K562 (cell line): ENCODE data around the gene DHRS12. TPM values are rescaled to one million over a fixed set of nuclear protein-coding genes. Genes with fewer than 3 reads are reported as not detected.

Experiments
- CHCHD3 ChIP-seq: fragments of 250-450 bp; sonication (Bioruptor Pico); IDR thresholded peaks from 2 replicates; pipeline ENCODE4 v2.1.2; 2022; ENCODE audit warnings: mild to moderate bottlenecking
- CREB1 ChIP-seq, 2 experiments: sonication (generic) in 1 of 2; formaldehyde crosslinking in 1 of 2; IDR thresholded peaks; 2 replicates each; pipeline versions ENCODE4 v1.6.1 to v1.8.0; 2012 to 2022; ENCODE audit warnings: inconsistent platforms in 1 of 2, mild to moderate bottlenecking in 1 of 2, missing genetic modification reagents in 1 of 2, moderate library complexity in 1 of 2
- CTBP1 ChIP-seq: fragments of 450-650 bp; IDR thresholded peaks from 2 replicates; pipeline ENCODE4 v1.6.1; 2016; ENCODE audit warnings: borderline replicate concordance
- EP300 ChIP-seq: IDR thresholded peaks from 2 replicates; pipeline ENCODE4 v1.6.1; 2012; ENCODE audit warnings: low read length, improper control_type of control experiment
- FOXA1 ChIP-seq: fragments of 450-650 bp; IDR thresholded peaks from 2 replicates; pipeline ENCODE4 v1.6.1; 2016; ENCODE audit warnings: mild to moderate bottlenecking, borderline replicate concordance
- HNRNPK ChIP-seq: fragments of 200-400 bp; formaldehyde crosslinking; IDR thresholded peaks from one replicate; pipeline ENCODE4 v1.6.1; 2018; ENCODE audit warnings: mild to moderate bottlenecking, low read depth, low read length; ENCODE audit not compliant: poor library complexity, severe bottlenecking
- MBD2 ChIP-seq: sonication (generic); IDR thresholded peaks from 2 replicates; pipeline ENCODE4 v1.6.1; 2016; ENCODE audit warnings: low read depth, borderline replicate concordance
- NBN ChIP-seq: fragments of 450-650 bp; IDR thresholded peaks from 2 replicates; pipeline ENCODE4 v1.6.1; 2016; ENCODE audit warnings: low read depth, mild to moderate bottlenecking
- NFE2 ChIP-seq: IDR thresholded peaks from 2 replicates; pipeline ENCODE4 v1.6.1; 2014; ENCODE audit warnings: antibody characterized with exemption, low read depth
- NFE2L1 ChIP-seq: fragments of 450-650 bp; IDR thresholded peaks from 2 replicates; pipeline ENCODE4 v1.6.1; 2016; ENCODE audit warnings: missing genetic modification characterization, low read depth, mild to moderate bottlenecking, missing compliant biosample characterization, moderate library complexity, borderline replicate concordance
- PBX2 ChIP-seq, 2 experiments: IDR thresholded peaks in 1 of 2; conservative IDR thresholded peaks in 1 of 2; 2 replicates each; pipeline ENCODE4 v1.6.1; 2016; ENCODE audit warnings: low read depth in 2 of 2, mild to moderate bottlenecking in 1 of 2, missing compliant biosample characterization in 1 of 2, missing genetic modification characterization in 1 of 2, moderate library complexity in 1 of 2
- POLR3A ChIP-seq: IDR thresholded peaks from 2 replicates; pipeline ENCODE4 v1.6.1; 2011; ENCODE audit warnings: borderline replicate concordance, mild to moderate bottlenecking, moderate library complexity; ENCODE audit not compliant: insufficient read length, insufficient read depth; ENCODE audit errors: extremely low read depth
- PURB ChIP-seq: sonication (generic); formaldehyde crosslinking; IDR thresholded peaks from 2 replicates; pipeline ENCODE4 v1.9.0; 2021; ENCODE audit warnings: low read depth, mild to moderate bottlenecking, missing genetic modification reagents
- SP1 ChIP-seq: sonication (generic); formaldehyde crosslinking; IDR thresholded peaks from 2 replicates; pipeline ENCODE4 v1.8.1; 2022; ENCODE audit warnings: mild to moderate bottlenecking, missing genetic modification reagents
- SPI1 ChIP-seq: IDR thresholded peaks from 2 replicates; pipeline ENCODE4 v1.6.1; 2011; ENCODE audit warnings: low read depth, low read length, control low read depth, borderline replicate concordance
- ZNF224 ChIP-seq: sonication (generic); formaldehyde crosslinking; IDR thresholded peaks from 2 replicates; pipeline ENCODE4 v1.8.0; 2022; ENCODE audit warnings: mild to moderate bottlenecking, missing genetic modification reagents
- polyA plus RNA-seq, 8 experiments: library from polyadenylated mRNA; depleted of rRNA in 4 of 8; stranded (reverse) in 5 of 8; unstranded in 3 of 8; fragments of >200 nt; fragmentation: Nextera tagmentation in 2 of 8; fragmentation: Illumina TruSeq in 1 of 8; extraction: Ambion mirVana in 2 of 8; extraction: Trizol in 1 of 8; gene quantifications; 2 replicates each; pipeline versions ENCODE4 v1.2.1 to v1.2.3, GENCODE V29; 2011 to 2014; ENCODE audit warnings: inconsistent platforms in 1 of 8, missing spikeins in 1 of 8
- total RNA-seq, 7 experiments: library from RNA; depleted of rRNA in 6 of 7; stranded (reverse); fragments of >200 nt in 6 of 7; fragmentation: Illumina TruSeq in 2 of 7; extraction: Trizol in 2 of 7; gene quantifications; 2 replicates each; pipeline versions ENCODE4 v1.2.1 to v1.2.3, GENCODE V29; 2011 to 2021; ENCODE audit warnings: low replicate concordance in 1 of 7
- TF ChIP-seq, protein P1 (sequence below): sonication (generic); formaldehyde crosslinking; IDR thresholded peaks from 2 replicates; pipeline ENCODE4 v1.8.1; 2023; ENCODE audit warnings: mild to moderate bottlenecking, missing genetic modification reagents, moderate library complexity
- TF ChIP-seq, protein P2 (sequence below), 2 experiments: fragments of 450-650 bp in 1 of 2; IDR thresholded peaks; 2 replicates each; pipeline ENCODE4 v1.6.1; 2011 to 2017; ENCODE audit warnings: low read depth in 2 of 2, antibody characterized with exemption in 1 of 2, borderline replicate concordance in 1 of 2, low read length in 1 of 2, mild to moderate bottlenecking in 1 of 2, mixed read lengths in 1 of 2; ENCODE audit not compliant: control insufficient read depth in 1 of 2

DHRS12 gene
- total and polyA plus RNA-seq, 9 of the 15 experiments (the other 6 are each of a cell fraction or from before 2014, with no cell fraction given), result 0.62 to 2.7 (median 0.98) TPM

DNA sequence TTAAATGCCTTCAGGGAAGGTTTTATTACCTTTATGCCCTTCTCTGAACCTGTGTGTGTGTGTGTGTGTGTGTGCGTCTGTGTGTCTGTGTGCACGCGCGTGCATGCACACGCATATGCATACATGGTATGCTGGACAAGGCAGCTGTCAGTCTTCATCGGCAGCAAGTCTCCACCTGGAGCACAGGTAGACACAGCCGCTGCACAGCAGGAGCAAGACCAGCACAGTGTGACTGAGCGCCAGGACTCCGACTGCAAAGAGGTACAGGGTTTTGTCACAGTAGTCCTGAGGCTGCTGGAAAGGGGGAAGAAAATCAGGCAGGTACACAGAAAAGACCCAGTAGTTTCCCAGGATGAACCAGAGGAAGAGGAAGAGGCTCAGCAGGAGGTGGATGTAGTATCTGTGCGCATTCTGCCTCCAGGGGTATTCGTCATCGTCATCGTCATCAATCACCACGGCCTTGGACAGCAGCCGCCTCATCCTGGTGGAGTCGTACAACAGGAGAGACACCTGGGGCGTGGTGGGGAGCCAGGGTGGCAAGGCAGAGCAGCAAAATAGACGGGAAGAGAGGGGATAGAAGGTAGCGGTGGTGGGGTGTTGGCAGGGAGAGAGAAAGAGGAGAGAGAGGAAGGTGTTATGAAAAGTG, 12.8 kb upstream of the DHRS12 start (continued):
- TF ChIP-seq FOXA1, result no peak
- no peak for TF ChIP-seq NBN
- TF ChIP-seq, protein P1, sequence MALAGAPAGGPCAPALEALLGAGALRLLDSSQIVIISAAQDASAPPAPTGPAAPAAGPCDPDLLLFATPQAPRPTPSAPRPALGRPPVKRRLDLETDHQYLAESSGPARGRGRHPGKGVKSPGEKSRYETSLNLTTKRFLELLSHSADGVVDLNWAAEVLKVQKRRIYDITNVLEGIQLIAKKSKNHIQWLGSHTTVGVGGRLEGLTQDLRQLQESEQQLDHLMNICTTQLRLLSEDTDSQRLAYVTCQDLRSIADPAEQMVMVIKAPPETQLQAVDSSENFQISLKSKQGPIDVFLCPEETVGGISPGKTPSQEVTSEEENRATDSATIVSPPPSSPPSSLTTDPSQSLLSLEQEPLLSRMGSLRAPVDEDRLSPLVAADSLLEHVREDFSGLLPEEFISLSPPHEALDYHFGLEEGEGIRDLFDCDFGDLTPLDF (CRISPR knock-in tag), result no peak
- TF ChIP-seq CTBP1, result peak; percentile 66; the same call in 1 of the 2 replicates
- no peak for TF ChIP-seq ZNF224 (CRISPR knock-in tag)
- TF ChIP-seq EP300, result no peak
- peak; percentile 37; the same call in 1 of the 2 replicates for TF ChIP-seq CREB1 (IDR thresholded peaks at IDR 0.05)
- TF ChIP-seq CREB1 (CRISPR knock-in tag; IDR thresholded peaks at IDR 0.05), result no peak
- TF ChIP-seq SPI1, result 0 out of 2 replicates have a peak, but pooled peaks have one; percentile 34
- TF ChIP-seq NFE2L1, result no peak
- no peak for TF ChIP-seq CHCHD3 (CRISPR knock-in tag)
- no peak for TF ChIP-seq MBD2
- no peak for TF ChIP-seq PURB
- TF ChIP-seq NFE2, result 0 out of 2 replicates have a peak, but pooled peaks have one; percentile 12
- TF ChIP-seq POLR3A, result no peak
- TF ChIP-seq, protein P2, sequence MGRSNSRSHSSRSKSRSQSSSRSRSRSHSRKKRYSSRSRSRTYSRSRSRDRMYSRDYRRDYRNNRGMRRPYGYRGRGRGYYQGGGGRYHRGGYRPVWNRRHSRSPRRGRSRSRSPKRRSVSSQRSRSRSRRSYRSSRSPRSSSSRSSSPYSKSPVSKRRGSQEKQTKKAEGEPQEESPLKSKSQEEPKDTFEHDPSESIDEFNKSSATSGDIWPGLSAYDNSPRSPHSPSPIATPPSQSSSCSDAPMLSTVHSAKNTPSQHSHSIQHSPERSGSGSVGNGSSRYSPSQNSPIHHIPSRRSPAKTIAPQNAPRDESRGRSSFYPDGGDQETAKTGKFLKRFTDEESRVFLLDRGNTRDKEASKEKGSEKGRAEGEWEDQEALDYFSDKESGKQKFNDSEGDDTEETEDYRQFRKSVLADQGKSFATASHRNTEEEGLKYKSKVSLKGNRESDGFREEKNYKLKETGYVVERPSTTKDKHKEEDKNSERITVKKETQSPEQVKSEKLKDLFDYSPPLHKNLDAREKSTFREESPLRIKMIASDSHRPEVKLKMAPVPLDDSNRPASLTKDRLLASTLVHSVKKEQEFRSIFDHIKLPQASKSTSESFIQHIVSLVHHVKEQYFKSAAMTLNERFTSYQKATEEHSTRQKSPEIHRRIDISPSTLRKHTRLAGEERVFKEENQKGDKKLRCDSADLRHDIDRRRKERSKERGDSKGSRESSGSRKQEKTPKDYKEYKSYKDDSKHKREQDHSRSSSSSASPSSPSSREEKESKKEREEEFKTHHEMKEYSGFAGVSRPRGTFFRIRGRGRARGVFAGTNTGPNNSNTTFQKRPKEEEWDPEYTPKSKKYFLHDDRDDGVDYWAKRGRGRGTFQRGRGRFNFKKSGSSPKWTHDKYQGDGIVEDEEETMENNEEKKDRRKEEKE (IDR thresholded peaks at IDR 0.05; ENCODE audit: borderline replicate concordance in 1 of 2, control insufficient read depth in 1 of 2, low read depth in 2 of 2, low read length in 1 of 2), result no peak
- no peak for TF ChIP-seq HNRNPK
- no peak for TF ChIP-seq SP1 (CRISPR knock-in tag)
- no peak for TF ChIP-seq PBX2 (CRISPR knock-in tag; IDR thresholded peaks at IDR 0.05; ENCODE audit: low read depth)
- peak; percentile 64 for TF ChIP-seq PBX2 (tag; conservative IDR thresholded peaks at IDR 0.05; ENCODE audit: low read depth)
